KMS-11 (cell line): ENCODE results near the gene SLAMF8.
A peak's percentile ranks its signal among the peaks of the same experiment; 100 is the strongest.

Experiments used
- H2AFZ ChIP-seq: fragments of 200-600 bp; sonication (generic); 2 replicates; pipeline ENCODE4 v1.6.1; 2016; ENCODE audit warnings: antibody characterized with exemption, mixed run types, low read depth
- H3K27ac ChIP-seq: fragments of 200-600 bp; sonication (generic); 2 replicates; pipeline ENCODE4 v1.6.1; 2016; ENCODE audit warnings: mild to moderate bottlenecking, mixed run types
- H3K27me3 ChIP-seq: fragments of 200-600 bp; sonication (generic); 2 replicates; pipeline ENCODE4 v1.6.1; 2017; ENCODE audit warnings: mild to moderate bottlenecking, low read depth, mixed run types, moderate library complexity; ENCODE audit not compliant: insufficient read depth
- H3K36me3 ChIP-seq: fragments of 200-600 bp; sonication (generic); 2 replicates; pipeline ENCODE4 v1.6.1; 2017; ENCODE audit warnings: mild to moderate bottlenecking, mixed run types; ENCODE audit not compliant: insufficient read depth
- H3K4me1 ChIP-seq: fragments of 200-600 bp; sonication (generic); 2 replicates; pipeline ENCODE4 v1.6.1; 2016; ENCODE audit warnings: mild to moderate bottlenecking, low read depth, mixed run types; ENCODE audit not compliant: poor library complexity, severe bottlenecking
- H3K4me2 ChIP-seq: fragments of 200-600 bp; sonication (generic); 2 replicates; pipeline ENCODE4 v1.7.0; 2016; ENCODE audit warnings: mild to moderate bottlenecking, mixed run types
- H3K4me3 ChIP-seq: fragments of 200-600 bp; sonication (generic); IDR thresholded peaks from 2 replicates; pipeline ENCODE4 v1.6.1; 2017; ENCODE audit warnings: low read depth, low read length, mixed read lengths; ENCODE audit not compliant: insufficient read depth
- H3K79me2 ChIP-seq: fragments of 200-600 bp; sonication (generic); 2 replicates; pipeline ENCODE4 v1.6.1; 2016; ENCODE audit warnings: low read depth, mixed run types; ENCODE audit not compliant: insufficient read depth
- H3K9ac ChIP-seq: fragments of 200-600 bp; sonication (generic); 2 replicates; pipeline ENCODE4 v1.6.1; 2016; ENCODE audit warnings: mild to moderate bottlenecking, mixed run types
- H4K20me1 ChIP-seq: fragments of 200-600 bp; sonication (generic); 2 replicates; pipeline ENCODE4 v1.6.1; 2016; ENCODE audit warnings: mild to moderate bottlenecking, mixed run types; ENCODE audit not compliant: insufficient read depth
- TF ChIP-seq, protein P1 (sequence below): fragments of 200-600 bp; sonication (generic); conservative IDR thresholded peaks from 2 replicates; pipeline ENCODE4 v1.6.1; 2017; ENCODE audit warnings: low read depth, mild to moderate bottlenecking, antibody characterized with exemption, low read length, moderate library complexity, mixed read lengths

The SLAMF8 gene

DNA sequence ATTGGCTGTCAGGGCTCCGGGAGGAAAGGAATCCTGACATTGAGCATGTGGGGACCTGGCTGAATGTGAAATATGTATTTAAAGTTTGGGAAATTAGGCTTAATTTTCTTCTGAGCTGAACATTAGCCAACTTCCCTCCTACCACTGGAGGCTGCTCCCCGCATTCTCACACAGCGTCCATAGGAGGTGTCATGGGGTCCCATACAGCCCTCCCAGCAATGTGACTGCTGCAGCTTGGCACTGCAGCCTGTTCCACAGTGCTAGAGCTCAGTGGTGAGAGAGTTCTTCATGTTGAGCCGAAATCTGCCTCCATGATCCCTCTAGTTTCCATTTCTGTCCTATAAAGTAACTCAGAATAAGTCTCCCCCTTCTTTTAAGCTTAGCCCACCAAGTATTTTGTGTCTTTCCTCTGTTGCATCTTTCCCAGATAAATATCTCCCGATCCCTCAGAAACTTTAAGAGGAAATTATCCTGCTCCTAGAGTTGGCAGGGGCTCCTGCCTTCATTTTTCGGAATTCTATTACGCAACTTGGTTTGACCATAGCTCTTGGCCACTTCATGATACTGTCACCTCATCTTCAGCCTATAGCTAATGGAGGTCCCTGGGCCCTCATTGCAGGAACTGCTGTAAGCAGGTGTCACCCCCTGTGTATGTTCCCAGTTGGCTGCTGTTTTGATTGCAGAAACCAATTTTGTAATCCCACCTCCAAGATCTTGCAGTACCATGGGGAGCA, 22.6 kb upstream of the SLAMF8 start:
- Histone ChIP-seq H3K36me3 (no peaks in the 10 kb centered on the region), H3K4me1 (peaks cover 29% of the 10 kb centered on the region), H3K4me3 (no peak overlapping the region), H3K27ac (no peak overlapping the region), H4K20me1 (no peaks in the 10 kb centered on the region), H2AFZ (no peak overlapping the region), H3K79me2 (no peaks in the 10 kb centered on the region), H3K27me3 (no peaks in the 10 kb centered on the region), H3K4me2 (no peak overlapping the region), H3K9ac (no peak overlapping the region)
- TF ChIP-seq, protein P1, sequence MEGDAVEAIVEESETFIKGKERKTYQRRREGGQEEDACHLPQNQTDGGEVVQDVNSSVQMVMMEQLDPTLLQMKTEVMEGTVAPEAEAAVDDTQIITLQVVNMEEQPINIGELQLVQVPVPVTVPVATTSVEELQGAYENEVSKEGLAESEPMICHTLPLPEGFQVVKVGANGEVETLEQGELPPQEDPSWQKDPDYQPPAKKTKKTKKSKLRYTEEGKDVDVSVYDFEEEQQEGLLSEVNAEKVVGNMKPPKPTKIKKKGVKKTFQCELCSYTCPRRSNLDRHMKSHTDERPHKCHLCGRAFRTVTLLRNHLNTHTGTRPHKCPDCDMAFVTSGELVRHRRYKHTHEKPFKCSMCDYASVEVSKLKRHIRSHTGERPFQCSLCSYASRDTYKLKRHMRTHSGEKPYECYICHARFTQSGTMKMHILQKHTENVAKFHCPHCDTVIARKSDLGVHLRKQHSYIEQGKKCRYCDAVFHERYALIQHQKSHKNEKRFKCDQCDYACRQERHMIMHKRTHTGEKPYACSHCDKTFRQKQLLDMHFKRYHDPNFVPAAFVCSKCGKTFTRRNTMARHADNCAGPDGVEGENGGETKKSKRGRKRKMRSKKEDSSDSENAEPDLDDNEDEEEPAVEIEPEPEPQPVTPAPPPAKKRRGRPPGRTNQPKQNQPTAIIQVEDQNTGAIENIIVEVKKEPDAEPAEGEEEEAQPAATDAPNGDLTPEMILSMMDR: peak; percentile 27; the same call in 1 of the 2 replicates

DNA sequence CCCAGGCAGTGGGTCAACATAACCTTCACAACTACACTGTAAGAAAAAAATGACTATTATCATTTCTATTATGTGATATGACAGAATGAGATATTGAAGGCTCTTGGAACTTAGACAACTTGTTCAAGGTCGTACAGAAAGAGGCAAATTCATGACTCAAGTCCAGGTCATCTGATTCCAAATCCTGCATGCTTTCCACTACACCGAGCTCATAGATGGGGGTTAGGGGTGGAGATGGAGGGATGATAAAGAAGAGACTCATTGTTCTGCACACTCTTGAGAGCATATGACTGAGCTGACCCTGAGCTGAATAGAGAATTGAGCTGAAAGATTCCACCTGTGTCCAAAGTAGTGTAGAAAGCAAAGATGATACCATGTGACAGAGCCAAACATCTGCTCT, 21.7 kb upstream of the SLAMF8 start:
- Histone ChIP-seq H2AFZ (no peak overlapping the region), H3K4me3 (no peak overlapping the region), H3K79me2 (no peaks in the 10 kb centered on the region), H3K4me1 (peaks cover 21% of the 10 kb centered on the region), H3K36me3 (no peaks in the 10 kb centered on the region), H4K20me1 (no peaks in the 10 kb centered on the region), H3K27ac (no peak overlapping the region), H3K27me3 (no peaks in the 10 kb centered on the region), H3K4me2 (no peak overlapping the region), H3K9ac (no peak overlapping the region)
- TF ChIP-seq, protein P1: no peak

- no peak overlapping the region for H2AFZ ChIP-seq
- H3K79me2 ChIP-seq: no peaks in the 10 kb centered on the region
- H4K20me1 ChIP-seq: no peaks in the 10 kb centered on the region
- H3K36me3 ChIP-seq: no peaks in the 10 kb centered on the region
- TF ChIP-seq, protein P1: no peak
- no peak overlapping the region for H3K4me2 ChIP-seq
- no peaks in the 10 kb centered on the region for H3K4me1 ChIP-seq
- no peak overlapping the region for H3K9ac ChIP-seq
- no peak overlapping the region for H3K27ac ChIP-seq
- H3K4me3 ChIP-seq: no peak overlapping the region
- no peaks in the 10 kb centered on the region for H3K27me3 ChIP-seq
These were observed 10.7 kb upstream of the SLAMF8 start for GRCh38 chr1:159815926-159816325.

- Histone ChIP-seq H3K79me2 (no peaks in the 10 kb centered on the region), H4K20me1 (no peaks in the 10 kb centered on the region), H3K4me3 (no peak overlapping the region), H3K27me3 (no peaks in the 10 kb centered on the region), H3K36me3 (no peaks in the 10 kb centered on the region), H3K4me2 (no peak overlapping the region), H3K27ac (no peak overlapping the region), H3K4me1 (no peaks in the 10 kb centered on the region), H3K9ac (no peak overlapping the region), H2AFZ (no peak overlapping the region)
- TF ChIP-seq, protein P1: no peak
These were observed 9.2 kb upstream of the SLAMF8 start for GRCh38 chr1:159817276-159818041.
